HCT116 (cell line): ENCODE data around the gene IL1RAP. TPM values are rescaled to one million over a fixed set of nuclear protein-coding genes. Genes with fewer than 3 reads are reported as not detected.

Experiments used
- ATAC-seq: fragments of 200-7000 bp; cut with Tn5 transposase; 2 replicates; pipeline ENCODE4 v1.9.1; 2020; ENCODE audit warnings: mild to moderate bottlenecking, moderate library complexity
- BruUV-seq: library from RNA; stranded (reverse); fragments of 400-500 nt; replicated peaks from 2 replicates; lab custom pipeline; 2021; lab: Mats Ljungman, UMichigan
- CTCF ChIA-PET: fragments of 300-600 bp; sonication (Branson Sonifier 250); formaldehyde crosslinking; loops from one replicate; lab custom pipeline; 2021; ENCODE audit warnings: antibody characterized with exemption; lab: Charles Lee
- POLR2A ChIA-PET: fragments of 300-600, 350-600 bp; sonication (Branson Sonifier 250); formaldehyde crosslinking; loops from one replicate; lab custom pipeline; 2021; ENCODE audit warnings: antibody characterized with exemption; lab: Charles Lee
- RAD21 ChIA-PET, 2 experiments: fragments of 300-600 bp; sonication (Branson Sonifier 250); formaldehyde crosslinking; loops; one replicate each; lab custom pipeline; 2023; ENCODE audit warnings: low total read pairs in 2 of 2; ENCODE audit not compliant: uncharacterized antibody in 2 of 2, unreplicated experiment in 2 of 2, low non-redundant PET in 1 of 2; lab: Charles Lee
- DNase-seq: peaks from one replicate; pipeline ENCODE4 v3.0.0-alpha.2; 2010; ENCODE audit warnings: low read depth, low spot score
- H2AFZ ChIP-seq: fragments of 200-600 bp; shearing (Covaris generic), sonication (generic); 2 replicates; pipeline ENCODE4 v1.6.1; 2017; ENCODE audit warnings: low read depth, mixed run types, mixed read lengths, antibody characterized with exemption, low read length; ENCODE audit not compliant: poor library complexity, severe bottlenecking
- H3K27ac ChIP-seq: 2 replicates; pipeline ENCODE4 v1.5.1; 2012; ENCODE audit warnings: low read depth, low read length
- H3K27me3 ChIP-seq: fragments of 200-600 bp; sonication (generic); 2 replicates; pipeline ENCODE4 v1.6.1; 2016; ENCODE audit warnings: mixed run types, low read length, mixed read lengths; ENCODE audit not compliant: insufficient read depth
- H3K36me3 ChIP-seq, 2 experiments: fragments of 200-500 bp in 1 of 2; fragments of 200-600 bp in 1 of 2; sonication (Bioruptor generic) in 1 of 2; sonication (generic) in 1 of 2; 2 replicates each; pipeline versions ENCODE4 v1.5.1 to v1.6.1; 2014 to 2016; ENCODE audit warnings: low read length in 2 of 2, inconsistent platforms in 1 of 2, mixed read lengths in 1 of 2, mixed run types in 1 of 2; ENCODE audit not compliant: insufficient read depth in 2 of 2, control insufficient read depth in 1 of 2
- H3K4me1 ChIP-seq, 2 experiments: fragments of 200-600 bp in 1 of 2; sonication (generic) in 1 of 2; 2 replicates each; pipeline versions ENCODE4 v1.5.1 to v1.6.1; 2012 to 2017; ENCODE audit warnings: low read length in 2 of 2, inconsistent platforms in 1 of 2, mild to moderate bottlenecking in 1 of 2, mixed read lengths in 1 of 2, mixed run types in 1 of 2, moderate library complexity in 1 of 2; ENCODE audit not compliant: insufficient read depth in 2 of 2, control insufficient read depth in 1 of 2
- H3K4me2 ChIP-seq: fragments of 200-600 bp; sonication (generic); 2 replicates; pipeline ENCODE4 v1.6.1; 2017; ENCODE audit warnings: mixed run types, low read length, mixed read lengths
- H3K4me3 ChIP-seq, 2 experiments: fragments of 200-600 bp in 1 of 2; sonication (generic) in 1 of 2; replicated peaks in 1 of 2; 2 replicates each; pipeline ENCODE4 v1.5.1; 2011 to 2016; ENCODE audit warnings: low read length in 2 of 2, control low read depth in 1 of 2, low read depth in 1 of 2, mild to moderate bottlenecking in 1 of 2, mixed read lengths in 1 of 2, mixed run types in 1 of 2
- H3K79me2 ChIP-seq: fragments of 200-600 bp; sonication (generic); 2 replicates; pipeline ENCODE4 v1.6.1; 2017; ENCODE audit warnings: mild to moderate bottlenecking, mixed run types, low read length, moderate library complexity, mixed read lengths; ENCODE audit not compliant: insufficient read depth
- H3K9ac ChIP-seq: fragments of 200-600 bp; sonication (generic); 2 replicates; pipeline ENCODE4 v1.6.1; 2016; ENCODE audit warnings: low read length, mixed read lengths
- H3K9me2 ChIP-seq: fragments of 200-600 bp; sonication (generic), shearing (Covaris generic); 2 replicates; pipeline ENCODE4 v1.6.1; 2017; ENCODE audit warnings: mixed run types, mild to moderate bottlenecking, moderate library complexity; ENCODE audit not compliant: insufficient read depth
- H3K9me3 ChIP-seq, 2 experiments: fragments of 200-500 bp in 1 of 2; fragments of 200-600 bp in 1 of 2; sonication (Bioruptor generic) in 1 of 2; sonication (generic) in 1 of 2; 2 replicates each; pipeline ENCODE4 v1.6.1; 2014 to 2017; ENCODE audit warnings: low read length in 2 of 2, mixed read lengths in 2 of 2, inconsistent platforms in 1 of 2, low read depth in 1 of 2, mild to moderate bottlenecking in 1 of 2, mixed run types in 1 of 2, moderate library complexity in 1 of 2; ENCODE audit not compliant: control insufficient read depth in 1 of 2, insufficient read depth in 1 of 2
- H4K20me1 ChIP-seq: fragments of 200-600 bp; sonication (generic), shearing (Covaris generic); 2 replicates; pipeline ENCODE4 v1.6.1; 2017; ENCODE audit warnings: mixed run types, mild to moderate bottlenecking, moderate library complexity; ENCODE audit not compliant: insufficient read depth
- ATF3 ChIP-seq: IDR thresholded peaks from 2 replicates; pipeline ENCODE4 v1.6.1; 2012
- CBX3 ChIP-seq: IDR thresholded peaks from 2 replicates; pipeline ENCODE4 v1.6.1; 2012; ENCODE audit warnings: low read depth
- EGR1 ChIP-seq: IDR thresholded peaks from 2 replicates; pipeline ENCODE4 v1.6.1; 2012; ENCODE audit warnings: low read depth
- ELF1 ChIP-seq: IDR thresholded peaks from 2 replicates; pipeline ENCODE4 v1.6.1; 2012; ENCODE audit warnings: low read depth, borderline replicate concordance
- EZH2 ChIP-seq: fragments of 200-600 bp; sonication (generic); IDR thresholded peaks from 2 replicates; pipeline ENCODE4 v1.6.1; 2017; ENCODE audit warnings: antibody characterized with exemption, mixed run types
- EZH2phosphoT487 ChIP-seq: fragments of 200-600 bp; IDR thresholded peaks from 2 replicates; pipeline ENCODE4 v1.6.1; 2018; ENCODE audit warnings: antibody characterized with exemption, borderline replicate concordance
- FOSL1 ChIP-seq: IDR thresholded peaks from 2 replicates; pipeline ENCODE4 v1.6.1; 2012; ENCODE audit warnings: low read depth
- JUND ChIP-seq: IDR thresholded peaks from 2 replicates; pipeline ENCODE4 v1.6.1; 2012
- MAX ChIP-seq: IDR thresholded peaks from 2 replicates; pipeline ENCODE4 v1.6.1; 2012
- POLR2A ChIP-seq: IDR thresholded peaks from 2 replicates; pipeline ENCODE4 v1.7.0; 2011; ENCODE audit warnings: borderline replicate concordance; ENCODE audit not compliant: insufficient read depth, insufficient read length; ENCODE audit errors: extremely low read depth
- SIN3A ChIP-seq: IDR thresholded peaks from 2 replicates; pipeline ENCODE4 v1.6.1; 2012; ENCODE audit warnings: low read depth
- SRF ChIP-seq: IDR thresholded peaks from 2 replicates; pipeline ENCODE4 v1.6.1; 2012; ENCODE audit warnings: low read depth
- TCF7L2 ChIP-seq: IDR thresholded peaks from 2 replicates; pipeline ENCODE4 v1.7.0; 2011; ENCODE audit warnings: borderline replicate concordance, inconsistent platforms; ENCODE audit not compliant: insufficient read depth, insufficient read length; ENCODE audit errors: extremely low read depth
- YY1 ChIP-seq: IDR thresholded peaks from 2 replicates; pipeline ENCODE4 v1.6.1; 2011; ENCODE audit warnings: low read length, low read depth, moderate library complexity, mild to moderate bottlenecking; ENCODE audit not compliant: insufficient replicate concordance; ENCODE audit errors: extremely low read depth
- ZNF274 ChIP-seq: fragments of 200-500 bp; sonication (Bioruptor generic); IDR thresholded peaks from 2 replicates; pipeline ENCODE4 v1.6.1; 2014; ENCODE audit warnings: mild to moderate bottlenecking, low read depth, low read length, inconsistent platforms
- intact Hi-C: fragments of 100-400 bp; cut with micrococcal nuclease; formaldehyde crosslinking; loops from 2 replicates; pipeline ENCODE4 v1.10.0; 2022
- total RNA-seq: library from RNA; stranded (reverse); gene quantifications from one replicate; pipeline ENCODE4 v1.2.1, GENCODE V29; 2021; ENCODE audit not compliant: unreplicated experiment

IL1RAP gene
- total RNA-seq, 1 experiment from 2014 or later: 5.8 TPM

- Histone ChIP-seq H3K36me3 (no peaks in the 10 kb centered on the region), H3K27me3 (no peaks in the 10 kb centered on the region), H2AFZ (no peak overlapping the region), H4K20me1 (no peaks in the 10 kb centered on the region), H3K79me2 (no peaks in the 10 kb centered on the region), H3K27ac (no peak overlapping the region), H3K4me3 (no peak overlapping the region), H3K9me3 (no peaks in the 10 kb centered on the region), H3K4me2 (no peak overlapping the region), H3K9me2 (no peaks in the 10 kb centered on the region), H3K9ac (no peak overlapping the region), H3K4me1 (no peaks in the 10 kb centered on the region)
- no TSS peak for BruUV-seq
- TF ChIP-seq ELF1 (no peak), YY1 (no peak), EZH2phosphoT487 (no peak), TCF7L2 (no peak), POLR2A (no peak), JUND (no peak), EGR1 (no peak), FOSL1 (no peak), SIN3A (no peak), ATF3 (no peak), EZH2 (no peak), MAX (no peak), CBX3 (no peak), SRF (no peak), ZNF274 (no peak)
- intact Hi-C loops: no loop called here
- ChIA-PET CTCF (no interaction called here), RAD21 (no interaction called here), POLR2A (no interaction called here)
- ATAC-seq (no peak), DNase-seq (no peak)
Observed at GRCh38 chr3:190541560-190541959, 27.7 kb downstream of the IL1RAP start.
